Effector memory CD4-positive, alpha-beta T cell (primary cell): ENCODE measurements around the gene MRPS5.
A peak's percentile ranks its signal among the peaks of the same experiment; 100 is the strongest.
"Not testable (repeated sequence)": the region's sequence is repeated elsewhere in the genome, so short reads cannot be mapped to it uniquely, and the experiment has no call there.

Source experiments
- DNase-seq, 3 donors: peaks; one replicate each; pipeline ENCODE4 v3.0.0-alpha.2; 2020
- H3K27ac ChIP-seq: 2 replicates; pipeline ENCODE4 v1.7.0; 2013; ENCODE audit warnings: mild to moderate bottlenecking, low read length, moderate library complexity; ENCODE audit not compliant: insufficient read depth, poor library complexity, severe bottlenecking
- H3K27me3 ChIP-seq: replicated peaks from 2 replicates; pipeline ENCODE4 v1.7.0; 2013; ENCODE audit warnings: mild to moderate bottlenecking, low read length; ENCODE audit not compliant: insufficient read depth, control insufficient read depth, poor library complexity, severe bottlenecking
- H3K36me3 ChIP-seq: 2 replicates; pipeline ENCODE4 v1.7.0; 2013; ENCODE audit warnings: mild to moderate bottlenecking, low read length, moderate library complexity; ENCODE audit not compliant: control insufficient read depth, insufficient read depth
- H3K4me1 ChIP-seq: 2 replicates; pipeline ENCODE4 v1.7.0; 2013; ENCODE audit warnings: low read length, mild to moderate bottlenecking; ENCODE audit not compliant: control insufficient read depth, insufficient read depth, poor library complexity, severe bottlenecking
- H3K4me3 ChIP-seq: 2 replicates; pipeline ENCODE4 v1.7.0; 2013; ENCODE audit warnings: low read length, low read depth, mild to moderate bottlenecking; ENCODE audit not compliant: insufficient read depth, poor library complexity, severe bottlenecking
- H3K9me3 ChIP-seq: 2 replicates; pipeline ENCODE4 v1.7.0; 2013; ENCODE audit warnings: mild to moderate bottlenecking, low read length, moderate library complexity; ENCODE audit not compliant: control insufficient read depth

The MRPS5 gene

DNA sequence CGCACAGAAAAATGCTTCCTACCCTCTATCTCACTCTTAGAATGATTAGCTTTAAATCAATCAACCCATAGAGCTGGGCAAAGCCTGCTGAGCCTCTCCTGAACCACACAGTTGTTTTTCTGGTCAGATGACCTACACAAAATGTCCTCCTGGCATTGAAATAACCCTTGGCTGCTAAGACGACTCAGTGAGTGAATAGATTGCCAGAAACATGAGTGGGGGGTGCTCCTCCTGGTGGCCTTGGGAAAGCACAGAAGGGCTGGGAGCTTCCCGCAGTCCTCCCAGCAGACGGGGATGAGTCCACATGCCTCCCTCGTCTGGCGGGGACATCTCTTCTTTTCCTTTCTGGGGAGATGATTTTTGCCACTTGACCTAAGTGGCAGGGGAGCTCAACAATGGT lies 81.2 kb downstream of the MRPS5 start:
- Histone ChIP-seq H3K4me3 (no peak overlapping the region), H3K27me3 (no peaks in the 10 kb centered on the region), H3K4me1 (peaks cover 13% of the 10 kb centered on the region), H3K36me3 (peaks cover 3% of the 10 kb centered on the region), H3K9me3 (no peaks in the 10 kb centered on the region), H3K27ac (no peak overlapping the region)
- DNase-seq, result no peak

DNA sequence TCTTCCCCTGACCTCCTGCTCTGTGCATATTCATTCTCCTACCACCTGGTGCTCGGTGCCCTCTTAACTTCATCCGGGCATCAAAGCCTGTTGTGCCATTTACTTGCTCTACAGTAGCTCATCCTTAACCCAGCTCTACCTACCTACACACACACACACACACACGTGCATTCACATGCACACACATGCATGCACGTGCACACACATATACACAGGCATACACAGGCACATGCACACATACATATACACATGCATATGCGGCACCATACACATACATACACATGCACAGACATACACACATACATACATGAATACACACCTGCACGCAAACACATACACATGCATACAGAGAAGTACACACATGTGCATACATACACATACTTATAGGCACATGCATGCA lies 81.6 kb downstream of the MRPS5 start:
- Histone ChIP-seq H3K4me3 (no peak overlapping the region), H3K4me1 (peaks cover 17% of the 10 kb centered on the region), H3K27ac (no peak overlapping the region), H3K9me3 (no peaks in the 10 kb centered on the region), H3K36me3 (peaks cover 3% of the 10 kb centered on the region), H3K27me3 (no peaks in the 10 kb centered on the region)
- DNase-seq, result no peak

DNA sequence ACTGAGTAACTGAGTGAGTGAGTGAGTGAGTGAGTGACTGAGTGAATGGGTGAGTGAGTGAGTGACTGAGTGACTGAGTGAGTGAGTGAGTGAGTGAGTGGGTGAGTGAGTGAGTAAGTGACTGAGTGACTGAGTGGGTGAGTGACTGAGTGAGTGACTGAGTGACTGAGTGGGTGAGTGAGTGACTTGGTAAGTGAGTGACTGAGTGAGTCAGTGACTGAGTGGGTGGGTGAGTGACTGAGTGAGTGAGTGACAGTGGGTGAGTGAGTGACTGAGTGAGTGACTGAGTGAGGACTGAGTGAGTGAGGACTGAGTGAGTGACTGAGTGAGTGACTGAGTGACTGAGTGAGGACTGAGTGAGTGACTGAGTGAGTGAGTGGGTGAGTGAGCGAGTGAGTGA lies 82.2 kb downstream of the MRPS5 start:
- H3K4me3 ChIP-seq, result no peak overlapping the region
- no peak for DNase-seq
- no peaks in the 10 kb centered on the region for H3K27me3 ChIP-seq
- H3K27ac ChIP-seq, result no peak overlapping the region
- peaks cover 3% of the 10 kb centered on the region for H3K36me3 ChIP-seq
- peaks cover 21% of the 10 kb centered on the region for H3K4me1 ChIP-seq
- H3K9me3 ChIP-seq, result no peaks in the 10 kb centered on the region

DNA sequence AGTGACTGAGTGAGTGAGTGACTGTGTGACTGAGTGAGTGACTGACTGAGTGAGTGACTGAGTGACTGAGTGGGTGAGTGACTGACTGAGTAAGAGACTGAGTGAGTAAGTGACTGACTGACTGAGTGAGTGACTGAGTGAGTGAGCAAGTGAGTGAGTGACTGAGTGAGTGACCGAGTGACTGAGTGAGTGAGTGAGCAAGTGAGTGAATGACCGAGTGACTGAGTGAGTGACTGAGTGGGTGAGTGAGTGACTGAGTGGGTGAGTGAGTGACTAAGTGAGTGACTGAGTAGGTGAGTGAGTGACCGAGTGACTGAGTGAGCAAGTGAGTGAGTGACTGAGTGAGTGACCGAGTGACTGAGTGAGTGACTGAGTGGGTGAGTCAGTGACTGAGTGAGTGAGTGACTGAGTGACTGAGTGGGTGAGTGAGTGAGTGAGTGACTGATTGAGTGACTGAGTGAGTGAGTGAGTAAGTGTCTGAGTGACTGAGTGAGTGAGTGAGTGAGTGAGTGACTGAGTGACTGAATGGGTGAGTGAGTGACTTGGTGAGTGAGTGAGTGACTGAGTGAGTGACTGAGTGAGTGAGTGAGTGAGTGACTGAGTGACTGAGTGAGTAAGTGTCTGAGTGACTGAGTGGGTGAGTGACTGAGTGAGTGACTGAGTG lies 82.8 kb downstream of the MRPS5 start:
- Histone ChIP-seq H3K4me1 (peaks cover 27% of the 10 kb centered on the region), H3K36me3 (peaks cover 5% of the 10 kb centered on the region), H3K27me3 (no peaks in the 10 kb centered on the region), H3K27ac (no peak overlapping the region), H3K4me3 (no peak overlapping the region), H3K9me3 (no peaks in the 10 kb centered on the region)
- no peak for DNase-seq

DNA sequence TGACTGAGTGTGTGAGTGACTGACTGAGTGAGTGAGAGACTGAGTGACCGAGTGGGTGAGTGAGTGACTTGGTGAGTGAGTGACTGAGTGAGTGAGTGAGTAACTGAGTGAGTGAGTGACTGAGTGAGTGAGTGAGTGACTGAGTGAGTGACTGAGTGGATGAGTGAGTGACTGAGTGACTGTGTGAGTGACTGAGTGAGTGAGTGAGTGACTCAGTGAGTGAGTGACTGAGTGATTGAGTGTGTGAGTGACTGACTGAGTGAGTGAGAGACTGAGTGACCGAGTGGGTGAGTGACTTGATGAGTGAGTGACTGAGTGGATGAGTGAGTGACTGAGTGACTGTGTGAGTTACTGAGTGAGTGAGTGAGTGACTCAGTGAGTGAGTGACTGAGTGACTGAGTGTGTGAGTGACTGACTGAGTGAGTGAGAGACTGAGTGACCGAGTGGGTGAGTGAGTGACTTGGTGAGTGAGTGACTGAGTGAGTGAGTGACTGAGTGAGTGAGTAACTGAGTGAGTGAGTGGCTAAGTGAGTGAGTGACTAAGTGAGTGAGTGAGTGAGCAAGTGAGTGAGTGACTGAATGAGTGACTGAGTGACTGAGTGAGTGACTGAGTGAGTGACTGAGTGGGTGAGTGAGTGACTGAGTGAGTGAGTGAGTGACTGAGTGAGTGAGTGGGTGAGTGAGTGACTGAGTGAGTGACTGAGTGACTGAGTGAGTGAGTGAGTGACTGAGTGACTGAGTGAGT lies 83.6 kb downstream of the MRPS5 start:
- H3K4me3 ChIP-seq, H3K36me3 ChIP-seq, DNase-seq, H3K9me3 ChIP-seq, H3K27me3 ChIP-seq: not testable (repeated sequence)
- peaks cover 31% of the 10 kb centered on the region for H3K4me1 ChIP-seq
- peak overlapping the region; percentile 10 for H3K27ac ChIP-seq

DNA sequence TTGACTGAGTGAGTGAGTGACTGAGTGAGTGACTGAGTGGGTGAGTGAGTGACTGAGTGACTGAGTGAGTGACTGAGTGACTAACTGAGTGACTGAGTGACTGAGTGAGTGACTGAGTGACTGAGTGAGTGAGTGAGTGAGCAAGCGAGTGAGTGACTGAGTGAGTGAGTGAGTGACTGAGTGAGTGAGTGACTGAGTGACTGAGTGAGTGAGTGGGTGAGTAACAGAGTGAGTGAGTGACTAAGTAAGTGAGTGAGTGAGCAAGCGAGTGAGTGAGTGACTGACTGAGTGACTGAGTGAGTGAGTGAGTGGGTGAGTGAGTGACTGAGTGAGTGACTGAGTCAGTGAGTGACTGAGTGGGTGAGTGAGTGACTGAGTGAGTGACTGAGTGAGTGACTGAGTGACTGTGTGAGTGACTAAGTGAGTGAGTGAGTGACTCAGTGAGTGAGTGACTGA lies 84.2 kb downstream of the MRPS5 start:
- H3K27ac ChIP-seq, result peak overlapping the region; percentile 10
- peaks cover 31% of the 10 kb centered on the region for H3K4me1 ChIP-seq
- H3K36me3 ChIP-seq, result peaks cover 6% of the 10 kb centered on the region
- no peaks in the 10 kb centered on the region for H3K9me3 ChIP-seq
- H3K4me3 ChIP-seq, result no peak overlapping the region
- H3K27me3 ChIP-seq, result no peaks in the 10 kb centered on the region
- DNase-seq, result no peak

DNA sequence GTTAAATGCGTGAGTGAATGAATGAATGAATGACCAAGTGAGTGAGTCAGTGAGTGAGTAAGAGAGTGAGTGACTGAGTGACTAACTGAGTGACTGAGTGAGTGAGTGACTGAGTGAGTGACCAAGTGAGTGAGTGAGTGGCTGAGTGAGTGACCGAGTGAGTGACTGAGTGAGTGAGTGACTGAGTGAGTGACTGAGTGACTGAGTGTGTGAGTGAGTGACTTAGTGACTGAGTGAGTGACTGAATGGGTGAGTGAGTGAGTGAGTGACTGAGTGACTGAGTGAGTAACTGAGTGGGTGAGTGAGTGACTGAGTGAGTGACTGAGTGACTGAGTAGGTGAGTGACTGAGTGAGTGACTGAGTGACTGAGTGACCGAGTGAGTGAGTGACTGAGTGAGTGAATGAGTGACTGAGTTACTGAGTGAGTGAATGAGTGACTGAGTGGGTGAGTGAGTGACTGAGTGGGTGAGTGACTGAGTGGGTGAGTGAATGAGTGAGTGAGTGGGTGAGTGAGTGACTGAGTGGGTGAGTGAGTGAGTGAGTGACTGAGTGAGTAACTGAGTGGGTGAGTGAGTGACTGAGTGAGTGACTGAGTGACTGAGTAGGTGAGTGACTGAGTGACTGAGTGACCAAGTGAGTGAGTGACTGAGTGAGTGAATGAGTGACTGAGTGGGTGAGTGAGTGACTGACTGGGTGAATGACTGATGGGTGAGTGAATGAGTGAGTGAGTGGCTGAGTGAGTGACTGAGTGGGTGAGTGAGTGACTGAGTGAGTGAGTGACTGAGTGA lies 84.8 kb downstream of the MRPS5 start:
- peak overlapping the region; percentile 10 for H3K27ac ChIP-seq
- H3K27me3 ChIP-seq, result no peaks in the 10 kb centered on the region
- no peaks in the 10 kb centered on the region for H3K9me3 ChIP-seq
- no peak for DNase-seq
- H3K36me3 ChIP-seq, result peaks cover 6% of the 10 kb centered on the region
- peaks cover 33% of the 10 kb centered on the region for H3K4me1 ChIP-seq
- no peak overlapping the region for H3K4me3 ChIP-seq
